K562 (cell line): Measurements from ENCODE around the gene FILIP1L.

Experiments used
- BRCA1 ChIP-seq, 2 experiments: fragments of 450-650 bp in 1 of 2; sonication (generic) in 1 of 2; formaldehyde crosslinking in 1 of 2; IDR thresholded peaks; 2 replicates each; pipeline versions ENCODE4 v1.5.0 to v1.6.1; 2017 to 2020; ENCODE audit warnings: mild to moderate bottlenecking in 1 of 2, missing genetic modification reagents in 1 of 2
- EP300 ChIP-seq: IDR thresholded peaks from 2 replicates; pipeline ENCODE4 v1.6.1; 2012; ENCODE audit warnings: low read length, improper control_type of control experiment
- RFX1 ChIP-seq: fragments of 450-650 bp; IDR thresholded peaks from 2 replicates; pipeline ENCODE4 v1.6.1; 2016; ENCODE audit warnings: mild to moderate bottlenecking, moderate library complexity
- TF ChIP-seq, protein P1 (sequence below): sonication (generic); formaldehyde crosslinking; IDR thresholded peaks from 2 replicates; pipeline ENCODE4 v1.8.0; 2022; ENCODE audit warnings: mild to moderate bottlenecking, missing genetic modification reagents, borderline replicate concordance

- TF ChIP-seq RFX1 (no peak), EP300 (no peak), BRCA1 (IDR thresholded peaks at IDR 0.05) (no peak), BRCA1 (CRISPR knock-in tag; IDR thresholded peaks at IDR 0.05) (no peak)
- TF ChIP-seq, protein P1, sequence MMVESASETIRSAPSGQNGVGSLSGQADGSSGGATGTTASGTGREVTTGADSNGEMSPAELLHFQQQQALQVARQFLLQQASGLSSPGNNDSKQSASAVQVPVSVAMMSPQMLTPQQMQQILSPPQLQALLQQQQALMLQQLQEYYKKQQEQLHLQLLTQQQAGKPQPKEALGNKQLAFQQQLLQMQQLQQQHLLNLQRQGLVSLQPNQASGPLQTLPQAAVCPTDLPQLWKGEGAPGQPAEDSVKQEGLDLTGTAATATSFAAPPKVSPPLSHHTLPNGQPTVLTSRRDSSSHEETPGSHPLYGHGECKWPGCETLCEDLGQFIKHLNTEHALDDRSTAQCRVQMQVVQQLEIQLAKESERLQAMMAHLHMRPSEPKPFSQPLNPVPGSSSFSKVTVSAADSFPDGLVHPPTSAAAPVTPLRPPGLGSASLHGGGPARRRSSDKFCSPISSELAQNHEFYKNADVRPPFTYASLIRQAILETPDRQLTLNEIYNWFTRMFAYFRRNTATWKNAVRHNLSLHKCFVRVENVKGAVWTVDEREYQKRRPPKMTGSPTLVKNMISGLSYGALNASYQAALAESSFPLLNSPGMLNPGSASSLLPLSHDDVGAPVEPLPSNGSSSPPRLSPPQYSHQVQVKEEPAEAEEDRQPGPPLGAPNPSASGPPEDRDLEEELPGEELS (CRISPR knock-in tag): no peak
These were observed 218.4 kb downstream of the FILIP1L start for GRCh38 chr3:99895703-99896441.
